NCI-H226 (cell line): ENCODE data around the gene TMEM212.

ENCODE experiments used
- DNase-seq: peaks from one replicate; pipeline ENCODE4 v3.0.0-alpha.2; 2015

TMEM212 gene

DNA sequence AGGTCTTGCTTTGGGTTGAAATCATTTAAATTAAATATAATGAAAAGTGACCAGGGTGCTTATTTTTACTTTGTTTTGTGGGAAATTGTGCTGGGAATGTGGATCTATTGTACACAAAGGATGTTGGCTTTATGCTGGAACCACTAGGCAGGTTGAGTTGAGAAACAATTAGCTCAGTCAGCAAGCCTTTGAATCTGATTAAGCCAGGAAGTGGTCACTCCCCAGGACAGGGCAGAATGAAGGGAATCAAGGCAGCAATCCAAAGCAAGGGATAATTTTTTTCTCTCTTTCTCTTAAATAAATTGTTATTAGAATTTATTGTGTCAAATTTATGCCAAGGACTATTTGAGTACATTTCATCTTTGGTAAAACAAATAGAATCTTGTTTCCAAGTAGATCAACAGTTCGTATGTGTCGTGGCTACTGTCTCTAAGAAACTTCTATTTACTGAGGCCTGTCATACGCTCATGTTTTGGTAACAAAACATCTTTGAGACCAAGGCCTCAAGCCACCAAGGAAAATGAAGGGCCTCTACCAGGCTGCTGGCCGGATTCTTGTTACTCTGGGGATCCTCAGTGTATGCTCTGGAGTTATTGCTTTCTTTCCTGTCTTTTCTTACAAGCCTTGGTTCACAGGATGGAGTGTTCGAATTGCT is at the start of gene TMEM212:
TSS of gene TMEM212 (plus strand) at position 486 of the 655 bp plus-strand sequence. CDS start at position 521, 35 bp downstream.
- peak; percentile 69 for DNase-seq

DNA sequence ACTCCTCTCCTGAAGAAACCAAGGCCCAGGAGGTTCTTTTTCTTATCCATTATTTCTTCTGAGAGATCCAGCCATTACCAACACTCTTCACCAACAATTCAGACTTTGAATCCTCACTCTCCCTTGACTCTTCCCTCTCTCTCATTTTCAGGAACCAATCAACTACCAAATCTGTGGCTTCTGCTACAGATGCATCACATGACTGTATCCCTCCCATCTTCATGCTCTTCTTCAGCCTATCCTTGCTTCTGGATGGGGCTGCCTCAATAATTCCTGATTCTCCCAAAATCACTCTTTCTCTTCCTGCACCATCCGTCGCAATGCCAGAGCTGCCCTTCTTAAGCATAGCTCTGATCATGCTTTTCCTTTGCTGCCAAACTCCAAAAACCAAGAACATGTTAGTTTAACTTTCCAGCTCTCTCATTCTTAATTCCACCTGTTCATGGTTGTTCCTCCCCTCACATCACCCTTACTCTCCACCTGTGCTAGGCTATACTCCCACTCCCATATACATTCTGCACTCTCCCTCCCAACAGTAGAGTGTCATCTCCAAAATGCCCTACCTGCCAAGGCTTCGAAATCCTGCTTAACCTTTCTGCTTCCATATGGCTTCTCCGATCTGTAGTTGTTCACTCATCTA is 46.4 kb upstream of the TMEM212 start:
- no peak for DNase-seq

DNA sequence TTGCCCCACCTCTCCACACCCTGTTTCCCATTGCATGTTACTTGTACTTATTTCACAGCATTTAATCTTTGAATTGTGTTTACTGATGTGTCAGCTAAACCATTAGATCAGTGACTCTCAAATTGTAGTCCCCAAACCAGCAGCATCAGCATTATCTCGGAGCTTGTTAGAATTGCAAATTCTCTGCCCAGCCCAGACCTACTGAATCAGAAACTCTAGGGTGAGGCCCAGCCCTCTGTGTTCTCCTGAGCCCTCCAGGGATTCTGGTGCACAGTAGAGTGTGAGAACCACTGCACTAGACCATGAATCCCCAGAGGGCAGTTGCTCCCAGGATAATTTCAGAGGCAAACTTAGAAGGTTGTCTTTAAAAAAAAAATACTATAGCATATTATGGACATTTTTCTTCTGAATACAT is 45.9 kb upstream of the TMEM212 start:
- DNase-seq: no peak

DNA sequence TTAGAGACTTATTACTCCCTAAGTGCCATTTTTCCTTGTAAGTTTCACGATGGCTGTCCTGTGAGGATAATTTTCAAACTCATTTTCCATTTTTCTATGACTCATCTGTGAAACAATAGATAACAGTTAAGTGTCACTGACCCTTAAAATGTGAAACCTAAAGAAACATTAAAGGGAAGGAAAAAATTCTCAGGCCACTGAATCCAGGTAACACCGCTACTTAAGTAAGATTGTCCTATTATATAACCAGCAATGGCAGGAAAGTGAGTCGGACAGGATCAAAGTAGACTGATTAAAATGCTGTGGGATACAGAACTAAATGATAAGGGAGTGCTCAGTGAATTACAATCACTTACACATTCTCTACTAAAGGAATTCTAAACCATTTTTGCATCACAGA is 45.3 kb upstream of the TMEM212 start:
- DNase-seq: no peak

DNA sequence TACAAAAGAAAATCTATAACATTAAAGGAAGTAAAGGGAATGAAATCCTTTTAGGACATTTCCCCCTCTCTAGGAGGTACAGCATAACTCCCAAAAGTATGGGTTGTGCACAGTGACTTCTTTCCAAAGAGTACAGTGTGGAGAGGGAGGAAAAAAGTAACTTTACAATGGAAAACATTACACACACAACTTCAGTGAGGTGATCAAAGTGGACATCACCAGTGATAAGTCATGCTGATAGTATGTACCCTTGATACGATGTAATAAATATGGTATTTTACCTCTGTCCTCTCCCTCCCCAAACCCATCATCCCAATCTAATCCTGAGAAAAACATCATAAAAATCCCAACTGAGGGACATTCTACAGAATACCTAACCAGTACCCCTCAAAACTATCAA is 43.6 kb upstream of the TMEM212 start:
- no peak for DNase-seq

DNA sequence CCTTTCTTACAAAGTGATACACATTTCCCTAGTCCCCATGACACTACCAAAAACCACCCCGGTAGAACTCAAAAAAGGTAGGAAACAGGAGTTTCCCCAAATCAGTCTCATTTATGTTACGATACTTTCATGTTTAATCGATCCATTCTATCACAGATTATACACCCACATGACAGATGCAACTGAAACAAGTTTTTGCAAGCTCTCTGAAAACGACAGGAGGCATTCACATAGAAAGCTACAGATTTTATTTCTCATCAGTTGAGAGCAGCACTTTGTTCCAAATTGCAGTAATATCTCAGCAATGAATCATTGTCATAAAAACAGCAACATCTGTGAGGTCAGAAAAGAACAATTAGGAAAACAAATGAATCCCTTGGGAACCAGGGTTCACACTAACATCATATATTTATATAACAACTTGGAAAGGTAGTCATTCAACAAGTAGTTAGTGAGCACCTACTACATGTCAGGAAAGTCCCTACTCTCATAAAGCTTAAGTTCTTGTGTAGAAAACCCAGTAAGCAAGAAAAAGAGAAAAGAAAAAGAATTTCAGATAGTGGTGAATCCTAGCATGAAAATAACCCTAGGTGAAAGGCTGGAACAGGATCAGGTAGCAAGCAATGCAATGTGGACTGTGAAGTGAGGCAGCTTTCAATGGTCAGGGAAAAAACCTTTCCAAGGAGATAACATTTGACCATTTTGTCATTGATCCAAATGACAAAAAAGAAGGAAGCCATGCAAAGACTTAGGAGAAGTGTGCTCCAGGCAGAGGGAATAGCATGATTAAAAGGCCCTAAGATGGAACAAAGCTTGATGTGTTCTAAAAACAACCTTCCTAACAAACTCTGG is 41.2 kb upstream of the TMEM212 start:
- peak; percentile 60 for DNase-seq

DNA sequence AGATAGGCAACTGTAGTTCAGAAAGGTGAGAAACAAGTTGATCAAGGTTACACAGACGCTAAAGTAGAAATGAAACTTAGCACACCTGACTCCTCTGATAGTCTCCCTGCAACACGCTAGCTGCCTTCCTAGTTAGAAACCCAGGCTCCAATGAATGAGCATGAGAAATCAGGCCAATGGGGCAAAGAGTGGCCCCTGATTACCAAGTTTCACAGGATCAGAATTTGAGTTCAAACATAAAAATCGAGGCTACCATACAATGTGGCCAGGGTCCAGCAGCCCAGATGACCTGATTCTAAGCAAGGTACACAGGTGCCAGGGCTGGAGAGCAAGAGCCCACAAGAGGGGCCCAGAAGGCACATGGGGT is 40.6 kb upstream of the TMEM212 start:
- DNase-seq: no peak

DNA sequence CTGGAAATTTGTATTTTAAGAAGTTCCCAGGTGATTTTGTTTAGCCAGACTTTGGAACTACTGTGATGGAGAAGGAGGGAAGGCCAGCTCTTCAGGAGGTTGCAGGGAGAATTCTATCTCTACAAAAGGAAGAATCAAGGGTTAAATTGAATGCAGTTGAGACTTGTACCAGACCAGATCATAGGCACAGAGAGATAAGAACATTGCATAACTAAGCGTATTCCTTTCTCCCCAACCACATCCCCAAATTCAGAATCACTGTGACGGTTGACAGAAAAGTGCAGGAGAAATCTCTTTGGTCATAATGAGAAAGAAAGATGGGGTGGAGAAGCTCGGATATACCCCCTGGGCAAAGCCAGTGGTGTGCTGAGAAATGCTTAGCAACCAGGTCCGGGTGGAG is 40.1 kb upstream of the TMEM212 start:
- no peak for DNase-seq

DNA sequence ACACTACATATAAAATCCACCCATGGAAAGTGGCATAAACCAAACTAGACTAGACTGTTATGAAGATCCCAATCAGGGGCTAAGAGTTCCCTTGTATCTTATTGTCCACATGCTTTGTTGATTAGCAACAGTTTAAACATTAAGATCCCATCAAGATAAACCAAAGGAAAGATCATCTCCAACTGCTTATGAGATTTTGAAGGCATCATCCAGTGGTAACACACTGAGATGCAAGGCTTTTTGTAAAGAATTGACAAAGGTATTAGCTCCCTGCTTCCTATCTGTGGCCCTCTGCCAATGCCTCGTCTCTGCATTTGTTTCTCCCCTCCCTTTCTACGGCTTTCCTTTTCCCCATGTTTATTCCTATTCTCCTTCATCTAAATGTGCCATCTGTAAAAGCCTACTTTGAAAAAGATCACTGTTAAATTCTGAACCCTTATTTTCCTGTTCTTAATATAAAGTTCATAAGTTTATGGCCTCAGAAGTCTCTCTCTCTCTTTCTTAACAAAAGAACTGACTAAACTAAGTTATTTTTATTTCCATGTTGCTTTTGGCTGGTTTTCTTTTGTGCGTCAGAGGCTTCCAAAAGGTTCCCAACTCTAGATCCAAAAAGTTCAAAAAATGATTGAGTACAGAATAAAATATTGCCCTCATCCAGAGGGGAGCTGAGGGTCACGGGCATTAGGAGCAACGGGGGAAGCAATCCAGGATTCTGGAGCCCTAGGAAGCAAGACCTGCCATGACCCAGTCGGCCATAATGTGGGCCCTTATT is 38.3 kb upstream of the TMEM212 start:
- DNase-seq: no peak

DNA sequence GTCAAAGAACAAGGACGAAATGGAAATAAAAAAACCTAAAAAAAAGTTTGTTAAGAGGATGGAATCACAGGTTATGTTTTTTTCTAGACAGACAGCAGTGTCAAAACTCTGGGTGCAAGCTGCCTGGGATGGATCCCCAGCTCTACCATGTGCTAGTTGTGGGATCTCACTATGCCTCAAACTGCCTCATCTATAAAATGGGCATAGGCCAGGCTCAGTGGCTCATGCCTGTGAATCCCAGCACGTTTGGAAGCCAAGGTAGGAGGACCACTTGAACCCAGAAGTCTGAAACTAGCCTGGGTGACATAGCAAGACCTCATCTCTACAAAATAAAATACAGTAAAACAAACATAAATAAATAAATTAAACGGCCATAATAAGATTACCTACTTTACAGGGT is 37.5 kb upstream of the TMEM212 start:
- DNase-seq: no peak

DNA sequence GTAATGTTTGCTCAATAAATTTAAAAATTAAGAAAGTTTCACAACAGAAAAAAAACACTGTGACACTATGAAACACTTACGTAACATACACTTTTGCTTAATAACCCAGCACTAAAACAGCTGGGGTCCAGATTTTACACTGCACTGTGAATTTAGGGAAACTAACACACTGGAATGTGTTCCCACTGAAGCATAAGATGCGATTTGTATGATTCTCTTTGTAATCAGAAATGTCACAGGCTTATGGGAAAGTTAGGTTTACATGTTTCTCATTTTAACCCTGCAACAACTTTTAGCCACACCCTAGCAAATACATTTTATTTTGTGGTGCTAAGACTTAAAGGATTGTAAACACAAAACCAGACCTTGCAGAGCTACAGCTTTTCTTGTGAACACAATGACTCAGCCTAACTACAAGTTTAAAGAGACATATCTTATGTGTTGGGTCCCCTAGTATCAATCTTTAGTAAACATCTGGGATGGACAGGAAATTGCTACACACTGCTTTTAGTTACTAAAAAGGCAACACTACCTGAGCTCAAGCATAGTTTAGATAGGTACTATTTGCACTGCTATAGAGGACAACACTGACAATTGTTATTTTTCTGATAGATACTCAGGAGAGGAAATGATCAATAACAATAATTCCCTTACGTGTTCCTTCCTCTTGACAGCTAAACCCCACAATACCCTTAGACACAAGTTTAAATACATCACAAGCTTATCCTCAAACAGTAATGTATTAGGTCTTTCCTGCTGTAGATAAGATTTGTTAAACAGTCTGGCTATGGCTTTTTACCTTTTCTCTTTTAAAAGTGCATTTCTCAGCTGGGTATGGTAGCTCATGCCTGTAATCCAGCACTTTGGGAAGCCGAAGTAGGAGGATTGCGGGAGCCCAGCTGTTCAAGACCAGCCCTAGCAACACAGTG is 36.7 kb upstream of the TMEM212 start:
- peak; percentile 36 for DNase-seq

DNA sequence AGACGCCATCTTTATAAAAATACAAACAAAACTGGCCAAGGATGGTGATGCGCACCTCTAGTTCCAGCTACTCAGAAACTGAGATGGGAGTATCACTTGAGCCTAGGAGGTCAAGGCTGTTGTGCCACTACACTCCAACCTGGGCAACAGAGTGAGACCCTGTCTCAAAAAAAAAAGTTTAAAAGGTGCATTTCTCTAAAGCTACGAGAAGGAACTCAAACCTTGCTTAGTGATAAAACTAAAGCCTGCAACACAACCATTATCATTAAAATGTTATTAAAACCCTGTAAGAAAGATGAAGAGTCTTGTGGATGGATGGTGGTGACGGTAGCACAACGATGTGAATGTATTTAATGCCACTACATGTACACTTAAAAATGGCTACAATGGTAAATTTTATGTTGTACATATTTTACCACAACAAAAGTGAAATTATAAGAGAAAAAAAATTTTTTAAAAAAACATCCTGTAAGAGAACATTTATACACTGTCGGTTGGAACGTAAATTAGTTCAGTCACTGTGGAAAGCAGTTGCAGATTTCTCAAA is 35.9 kb upstream of the TMEM212 start:
- DNase-seq: no peak

DNA sequence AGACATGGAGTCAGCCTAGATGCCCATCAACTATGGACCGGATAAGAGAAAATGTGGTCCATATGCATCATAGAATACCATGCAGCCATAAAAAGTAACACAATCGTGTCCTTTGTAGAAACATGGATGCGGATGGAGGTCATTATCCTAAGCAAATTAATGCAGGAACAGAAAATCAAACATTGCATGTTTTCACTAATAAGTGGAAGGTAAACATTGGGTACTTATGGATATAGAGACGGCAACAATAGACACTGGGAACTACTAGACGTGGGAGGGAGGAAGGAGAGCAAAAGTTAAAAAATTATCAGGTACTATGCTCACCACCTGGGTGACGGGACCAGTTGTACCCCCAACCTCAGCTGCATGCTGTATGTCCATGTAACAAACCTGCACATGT is 35.3 kb upstream of the TMEM212 start:
- DNase-seq: no peak

DNA sequence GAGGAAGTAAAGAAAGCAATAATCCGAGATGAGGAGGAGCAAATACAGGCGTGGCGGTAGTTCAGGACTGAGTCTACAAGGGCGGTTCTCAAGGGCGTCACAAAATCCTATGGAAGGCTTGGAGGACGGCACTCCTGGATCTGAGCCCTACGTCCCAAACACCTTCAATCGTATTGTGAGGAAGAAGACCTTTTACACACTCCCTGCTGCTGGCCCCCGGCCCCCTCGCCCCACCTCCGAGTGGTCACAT is 33.6 kb upstream of the TMEM212 start:
- peak; percentile 62 for DNase-seq

DNA sequence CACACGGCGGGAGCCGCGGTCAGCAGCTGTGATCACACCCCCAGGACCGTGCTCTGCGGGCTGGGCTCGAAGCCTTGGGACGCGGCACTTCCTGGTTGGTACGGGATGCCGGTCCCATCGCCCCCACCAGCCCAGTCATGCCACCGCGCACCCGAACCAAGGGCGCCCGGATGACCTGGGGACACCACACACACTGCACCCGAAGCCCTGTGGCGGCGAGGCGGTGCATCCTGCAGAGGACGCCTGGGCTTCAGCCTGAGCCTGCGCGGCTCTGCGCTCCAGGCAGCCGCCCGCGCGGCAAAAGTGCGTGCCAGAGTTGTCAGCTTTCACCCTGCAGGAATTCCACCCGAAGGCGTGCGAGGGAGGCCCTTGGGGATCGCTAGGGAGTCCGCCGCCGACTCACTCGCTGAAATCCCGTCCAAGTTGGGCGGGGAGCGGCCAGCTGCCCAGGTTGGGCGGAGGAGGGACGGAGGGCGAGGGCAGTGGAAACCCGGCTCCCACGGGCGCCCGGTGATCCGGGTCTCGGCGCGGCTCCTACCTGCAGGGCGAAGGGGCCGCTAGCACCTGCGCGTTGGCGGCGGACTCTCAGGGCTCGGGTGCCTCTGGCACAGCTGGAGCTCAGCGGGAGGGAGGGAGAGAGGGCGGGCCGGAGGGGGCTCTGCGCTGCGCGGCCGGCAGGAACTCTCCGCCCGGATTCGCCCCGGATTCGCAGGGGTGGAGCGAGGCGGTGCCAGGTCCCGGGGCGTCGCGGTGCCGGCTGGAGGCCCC is 33.1 kb upstream of the TMEM212 start, which contains the start of gene PLD1:
TSS of gene PLD1 (minus strand) at position 623 of the 768 bp plus-strand sequence. CDS start 72,432 bp downstream, outside the sequence.
- DNase-seq: peak; percentile 99

DNA sequence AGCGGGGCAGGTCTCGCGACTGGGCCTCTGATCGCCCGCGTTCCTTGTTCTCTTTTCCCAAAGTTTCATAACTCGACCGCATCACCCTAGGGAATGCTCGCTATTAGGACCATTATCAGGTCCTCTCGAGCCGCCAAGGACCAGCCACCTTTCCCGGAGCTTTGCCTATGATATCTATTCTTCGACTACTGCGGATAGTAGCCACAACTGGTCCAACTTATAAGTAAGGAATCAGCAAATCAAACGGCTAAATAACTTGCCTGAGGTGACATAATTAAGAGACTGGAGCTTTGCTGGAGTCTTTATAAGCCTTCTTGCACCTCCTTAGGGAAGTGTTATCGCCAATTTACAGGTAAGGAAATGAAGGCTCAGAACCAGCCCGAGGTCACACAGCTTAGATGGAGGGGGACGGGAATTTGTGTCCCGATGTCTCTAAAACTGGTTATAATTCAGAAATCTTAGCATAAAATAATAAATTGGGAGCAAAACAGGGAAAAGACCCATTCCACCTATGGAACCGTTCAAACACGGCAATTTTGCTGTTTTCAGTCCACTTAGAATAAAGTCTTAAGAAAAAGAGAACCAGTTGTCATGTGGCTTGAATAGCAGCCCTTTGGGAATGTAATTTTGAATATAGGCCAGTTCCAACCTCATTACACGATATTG is 32.4 kb upstream of the TMEM212 start:
- DNase-seq: no peak

DNA sequence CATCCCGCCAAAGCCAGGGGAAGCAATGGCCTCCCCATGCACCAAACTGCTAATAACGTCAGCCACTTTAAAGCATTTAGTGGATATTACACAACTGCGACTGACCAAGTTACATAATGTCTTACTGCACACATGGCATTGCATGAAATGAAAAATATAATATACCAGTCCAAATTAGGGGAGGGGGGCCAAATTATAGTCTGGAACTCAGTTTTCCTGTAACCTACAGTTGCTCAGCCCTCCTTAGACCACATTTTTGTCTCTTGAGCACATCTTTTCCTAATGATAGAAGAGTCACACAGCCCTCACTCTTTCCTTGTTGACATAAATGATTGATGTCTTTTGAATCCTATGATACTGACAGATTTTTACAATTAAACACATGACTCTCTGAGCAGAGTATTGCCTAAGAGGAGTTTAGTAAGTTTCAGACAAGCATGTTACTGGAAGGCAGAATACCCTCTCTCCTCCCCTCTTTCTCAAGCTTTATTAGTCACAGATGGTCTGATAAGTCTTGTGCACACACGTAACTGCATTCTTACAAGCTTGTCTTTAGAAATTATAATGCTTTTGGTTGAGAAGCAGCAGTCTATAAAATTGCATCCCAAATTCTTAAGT is 31.7 kb upstream of the TMEM212 start:
- peak; percentile 95 for DNase-seq

DNA sequence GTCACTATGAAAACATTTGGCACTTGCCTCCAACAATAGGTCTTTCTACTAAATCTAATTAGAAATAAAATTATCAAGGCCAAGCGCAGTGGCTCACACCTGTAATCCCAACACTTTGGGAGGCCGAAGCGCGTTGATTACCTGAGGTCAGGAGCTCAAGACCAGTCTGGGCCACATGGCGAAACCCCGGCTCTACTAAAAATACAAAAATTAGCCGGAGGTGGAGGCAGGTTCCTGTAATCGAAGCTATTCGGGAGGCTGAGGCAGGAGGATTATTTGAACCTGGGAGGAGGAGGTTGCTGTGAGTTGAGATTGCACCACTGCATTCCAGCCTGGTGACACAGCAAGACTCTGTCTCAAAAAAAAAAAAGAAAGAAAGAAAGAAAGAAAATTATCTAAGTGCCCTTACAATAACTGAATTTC is 31.2 kb upstream of the TMEM212 start:
- DNase-seq: peak; percentile 61

DNA sequence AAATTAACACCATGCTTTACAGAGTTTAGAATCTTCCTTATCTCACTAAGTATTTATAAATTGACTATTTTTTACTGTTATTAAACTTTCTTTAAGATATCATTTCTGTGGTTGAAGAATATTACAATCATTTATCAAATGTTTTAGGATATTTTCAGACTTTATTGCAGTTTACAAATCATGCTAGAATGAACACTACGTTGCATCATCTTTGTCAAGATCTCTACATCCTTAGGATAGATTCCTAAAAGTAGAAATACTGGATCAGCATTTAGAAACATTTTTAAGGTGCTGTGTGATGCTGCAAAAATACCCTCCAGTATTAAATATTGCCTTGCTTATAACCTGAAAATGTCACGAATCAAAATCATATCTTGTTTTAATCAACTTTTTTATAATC is 30.3 kb upstream of the TMEM212 start:
- no peak for DNase-seq
